ENCODE results near the gene SEL1L3.
A peak's percentile ranks its signal among the peaks of the same experiment; 100 is the strongest.

The SEL1L3 gene

GRCh38 chr4:25727711-25728493 lies 134.9 kb downstream of the SEL1L3 start:
- DNase-seq, result no peak

- DNase-seq, result no peak
Measured at GRCh38 chr4:25725870-25726269, 136.9 kb downstream of the SEL1L3 start.

DNA sequence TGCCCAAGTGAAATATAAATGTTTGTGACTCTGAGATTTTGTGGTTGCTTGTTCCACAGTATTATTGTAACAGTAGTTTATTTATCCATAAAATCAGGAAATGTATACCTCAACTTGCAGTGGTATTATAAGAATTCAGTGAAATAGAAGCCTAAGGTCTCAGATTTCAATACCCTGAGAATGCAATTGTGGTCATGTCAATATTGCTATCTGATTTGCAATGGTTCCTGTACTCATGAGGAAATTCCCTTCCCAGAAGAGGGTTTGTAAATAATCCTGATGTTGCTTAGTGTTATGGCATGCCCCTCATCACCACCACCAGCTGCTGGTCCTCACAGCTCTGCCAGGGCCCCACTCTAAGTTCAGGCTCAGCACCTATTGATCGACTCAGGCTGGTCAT lies 139.4 kb downstream of the SEL1L3 start:
- no peak for DNase-seq

GRCh38 chr4:25722964-25723363 lies 139.8 kb downstream of the SEL1L3 start:
- no peak for DNase-seq

DNA sequence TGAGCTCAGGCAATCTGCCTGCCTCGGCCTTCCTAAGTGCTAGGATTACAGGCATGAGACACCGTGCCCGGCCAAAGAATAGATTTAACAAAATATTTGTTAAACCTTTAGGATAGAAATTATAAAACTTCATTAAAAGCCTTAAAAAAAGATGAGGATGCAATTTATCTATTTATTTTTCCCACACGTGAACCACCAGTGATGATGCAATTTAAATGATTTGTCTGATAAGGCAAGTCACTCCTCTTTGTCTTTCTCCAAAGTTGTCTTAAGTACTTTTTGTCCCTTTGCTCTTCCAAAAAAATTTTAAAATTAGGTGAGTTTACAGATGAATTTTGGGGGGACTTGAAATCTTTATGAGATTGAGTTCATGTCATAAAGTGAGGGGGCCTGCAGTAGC lies 149.0 kb downstream of the SEL1L3 start:
- DNase-seq, result no peak

DNA sequence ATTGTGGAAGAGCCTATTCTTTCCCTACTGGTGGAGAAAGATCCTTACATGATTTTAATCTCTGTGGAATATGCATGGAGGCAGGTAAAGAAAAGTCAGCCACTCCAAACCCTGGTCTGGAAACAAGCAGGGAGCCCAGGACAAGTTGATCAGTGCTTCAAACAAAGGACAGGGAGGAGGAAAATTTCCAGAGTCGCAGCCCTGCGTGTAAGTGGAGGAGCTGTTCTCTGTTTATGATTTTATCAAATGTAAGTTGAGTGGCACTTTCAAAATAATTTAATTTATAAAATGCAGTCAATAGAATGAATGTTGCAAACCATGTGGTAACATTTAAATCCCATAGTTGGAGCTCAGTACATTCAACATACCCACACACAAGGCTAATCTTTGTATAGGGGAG lies 150.2 kb downstream of the SEL1L3 start:
- DNase-seq, result no peak

GRCh38 chr4:25710637-25711036 lies 152.2 kb downstream of the SEL1L3 start:
- no peak for DNase-seq

- no peak for DNase-seq
Measured at GRCh38 chr4:25704516-25704915, 158.3 kb downstream of the SEL1L3 start.

DNA sequence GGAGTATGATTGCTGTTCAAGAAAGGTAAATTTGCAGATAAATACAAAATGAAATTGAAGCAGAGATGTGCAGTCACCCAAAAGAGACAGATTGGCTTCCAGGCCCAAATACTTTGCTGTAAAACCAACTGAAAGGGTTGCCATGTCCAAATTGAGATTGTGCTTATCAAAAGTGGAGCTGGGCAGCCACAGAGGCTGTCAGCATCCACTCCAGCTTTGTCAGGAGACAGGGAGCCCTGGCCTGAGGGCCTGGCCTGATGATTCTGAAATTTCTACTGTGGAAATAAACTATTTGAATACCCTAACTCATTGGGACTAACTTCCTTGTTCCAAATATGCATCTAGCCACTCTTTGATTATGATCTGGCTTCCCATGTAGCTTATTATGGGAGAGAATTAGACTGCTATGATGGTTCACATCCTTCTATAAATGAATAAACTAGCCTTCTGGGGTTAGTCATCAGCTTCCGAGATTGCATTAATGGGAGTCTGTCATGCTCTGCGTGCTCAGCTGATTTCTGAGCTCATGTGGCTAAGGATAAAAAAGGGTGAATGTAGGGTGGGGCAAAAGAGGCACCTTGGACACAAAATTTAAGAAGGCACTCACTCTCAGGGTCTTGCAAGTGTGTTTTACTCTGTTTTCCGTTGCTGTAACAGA lies 158.9 kb downstream of the SEL1L3 start:
- no peak for DNase-seq

- peak; percentile 78 for DNase-seq
Measured at GRCh38 chr4:25702848-25703247, 159.9 kb downstream of the SEL1L3 start.

- no peak for DNase-seq
Measured at GRCh38 chr4:25700661-25701060, 162.1 kb downstream of the SEL1L3 start.

- DNase-seq, result no peak
Measured at GRCh38 chr4:25697516-25697915, 165.3 kb downstream of the SEL1L3 start.
